Measurements from ENCODE around the gene RGS9BP. TPM values are rescaled to one million over a fixed set of nuclear protein-coding genes. Genes with fewer than 3 reads are reported as not detected.

The RGS9BP gene
- total RNA-seq, 4 donors from 2014 or later: 0.16 to 0.51 TPM; not detected in 2

- TF ChIP-seq, protein P1, sequence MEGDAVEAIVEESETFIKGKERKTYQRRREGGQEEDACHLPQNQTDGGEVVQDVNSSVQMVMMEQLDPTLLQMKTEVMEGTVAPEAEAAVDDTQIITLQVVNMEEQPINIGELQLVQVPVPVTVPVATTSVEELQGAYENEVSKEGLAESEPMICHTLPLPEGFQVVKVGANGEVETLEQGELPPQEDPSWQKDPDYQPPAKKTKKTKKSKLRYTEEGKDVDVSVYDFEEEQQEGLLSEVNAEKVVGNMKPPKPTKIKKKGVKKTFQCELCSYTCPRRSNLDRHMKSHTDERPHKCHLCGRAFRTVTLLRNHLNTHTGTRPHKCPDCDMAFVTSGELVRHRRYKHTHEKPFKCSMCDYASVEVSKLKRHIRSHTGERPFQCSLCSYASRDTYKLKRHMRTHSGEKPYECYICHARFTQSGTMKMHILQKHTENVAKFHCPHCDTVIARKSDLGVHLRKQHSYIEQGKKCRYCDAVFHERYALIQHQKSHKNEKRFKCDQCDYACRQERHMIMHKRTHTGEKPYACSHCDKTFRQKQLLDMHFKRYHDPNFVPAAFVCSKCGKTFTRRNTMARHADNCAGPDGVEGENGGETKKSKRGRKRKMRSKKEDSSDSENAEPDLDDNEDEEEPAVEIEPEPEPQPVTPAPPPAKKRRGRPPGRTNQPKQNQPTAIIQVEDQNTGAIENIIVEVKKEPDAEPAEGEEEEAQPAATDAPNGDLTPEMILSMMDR (IDR thresholded peaks at IDR 0.05; ENCODE audit: low read depth): no peak
Observed at GRCh38 chr19:32642771-32643170, 32.9 kb upstream of the RGS9BP start.

DNA sequence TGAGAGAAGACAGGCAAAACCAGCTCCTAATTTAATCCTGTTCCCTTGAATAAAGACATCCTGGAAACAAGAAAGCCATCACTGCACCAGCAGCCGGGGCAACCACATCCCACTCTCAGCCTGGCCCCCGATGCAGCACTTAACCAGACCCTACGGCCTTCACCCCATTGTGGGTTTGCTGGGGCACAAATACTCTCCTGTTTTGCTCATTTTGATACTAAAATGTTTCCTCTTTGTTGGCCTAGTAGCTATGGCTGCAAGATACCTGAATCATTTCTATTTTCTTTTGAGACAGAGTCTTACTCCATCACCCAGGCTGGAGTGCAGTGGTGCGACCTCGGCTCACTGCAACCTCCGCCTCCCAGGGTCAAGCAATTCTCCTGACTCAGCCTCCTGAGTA lies 29.1 kb upstream of the RGS9BP start:
- TF ChIP-seq, protein P1 (IDR thresholded peaks at IDR 0.05; ENCODE audit: low read depth): no peak

- TF ChIP-seq, protein P1 (IDR thresholded peaks at IDR 0.05; ENCODE audit: low read depth): no peak
Observed at GRCh38 chr19:32647361-32647760, 28.3 kb upstream of the RGS9BP start.

DNA sequence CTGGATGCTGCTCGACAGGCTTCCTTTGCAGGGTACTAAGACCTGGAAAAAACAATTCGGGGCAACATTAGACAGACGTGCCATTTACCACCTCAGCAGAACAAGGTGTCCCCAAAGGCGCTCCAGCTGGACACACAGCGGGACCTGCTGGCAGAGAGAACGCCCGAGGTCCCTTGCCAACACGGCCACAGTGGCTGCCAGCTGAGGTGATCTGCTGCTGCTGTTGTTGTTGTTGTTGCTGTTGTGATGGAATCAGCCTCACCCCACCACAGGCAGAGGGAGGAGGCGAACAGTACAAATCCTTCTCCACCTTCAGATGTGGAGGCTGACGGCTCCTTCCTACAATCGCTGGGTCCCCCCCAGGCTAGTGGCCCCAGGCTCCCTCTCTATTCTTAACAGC lies 25.9 kb upstream of the RGS9BP start:
- TF ChIP-seq, protein P1 (IDR thresholded peaks at IDR 0.05; ENCODE audit: low read depth): no peak

DNA sequence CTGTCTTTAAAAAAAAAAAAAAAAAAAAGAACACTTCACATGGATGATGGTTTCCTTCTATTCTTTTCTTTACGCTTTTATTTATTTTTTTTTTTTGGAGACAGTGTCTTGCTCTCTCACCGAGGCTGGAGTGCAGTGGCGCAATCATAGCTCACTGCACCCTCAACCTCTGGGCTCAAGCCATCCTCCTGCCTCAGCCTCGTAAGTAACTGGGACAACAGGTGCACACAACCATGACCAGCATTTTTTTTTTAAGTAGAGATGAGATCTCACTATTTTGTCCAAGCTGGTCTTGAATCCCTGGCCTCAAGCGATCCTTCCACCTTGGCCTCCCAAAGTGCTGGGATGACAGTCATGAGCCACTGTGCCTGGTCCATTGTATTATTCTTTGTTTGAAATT lies 25.0 kb upstream of the RGS9BP start:
- TF ChIP-seq, protein P1 (IDR thresholded peaks at IDR 0.05; ENCODE audit: low read depth): no peak

DNA sequence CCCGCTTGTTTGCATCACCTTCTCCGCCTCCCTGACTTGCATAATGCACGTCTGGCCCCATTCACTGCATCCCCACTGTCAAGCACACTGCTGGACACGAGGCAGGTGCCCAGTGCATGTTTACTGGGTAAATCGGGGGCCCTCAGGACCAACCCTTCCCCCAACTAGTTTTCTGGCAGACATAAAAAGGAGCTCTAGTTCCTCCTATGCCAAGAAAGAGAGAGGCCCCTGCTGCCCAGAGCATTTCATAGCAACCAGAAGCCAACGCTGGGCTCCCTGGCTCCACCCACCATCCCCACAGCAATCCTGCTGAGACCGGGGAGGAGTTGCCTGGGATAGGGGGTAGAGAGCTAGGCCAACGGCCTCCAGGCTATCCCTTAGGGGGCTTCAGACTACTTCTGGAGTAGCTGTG lies 23.9 kb upstream of the RGS9BP start:
- TF ChIP-seq, protein P1 (IDR thresholded peaks at IDR 0.05; ENCODE audit: low read depth): no peak

- TF ChIP-seq, protein P1 (IDR thresholded peaks at IDR 0.05; ENCODE audit: low read depth): no peak
Observed at GRCh38 chr19:32652894-32653598, 22.6 kb upstream of the RGS9BP start.
